OCI-LY7 (cell line): ENCODE data around the gene H1-8.

Experiments used
- CTCF ChIP-seq: fragments of 200-600 bp; sonication (generic); conservative IDR thresholded peaks from 2 replicates; pipeline ENCODE4 v1.5.1; 2014; ENCODE audit warnings: mild to moderate bottlenecking, antibody characterized with exemption, low read length, moderate library complexity, mixed read lengths
- EZH2phosphoT487 ChIP-seq: fragments of 200-600 bp; sonication (generic); IDR thresholded peaks from 2 replicates; pipeline ENCODE4 v1.6.1; 2018; ENCODE audit warnings: low read depth, borderline replicate concordance, mild to moderate bottlenecking, mixed run types, antibody characterized with exemption, low read length, moderate library complexity, mixed read lengths

- TF ChIP-seq CTCF (no peak), EZH2phosphoT487 (no peak)
These were observed 52.0 kb downstream of the H1-8 start for GRCh38 chr3:129594907-129595390.
